ENCODE results near the gene TMEM131L.

The TMEM131L gene

DNA sequence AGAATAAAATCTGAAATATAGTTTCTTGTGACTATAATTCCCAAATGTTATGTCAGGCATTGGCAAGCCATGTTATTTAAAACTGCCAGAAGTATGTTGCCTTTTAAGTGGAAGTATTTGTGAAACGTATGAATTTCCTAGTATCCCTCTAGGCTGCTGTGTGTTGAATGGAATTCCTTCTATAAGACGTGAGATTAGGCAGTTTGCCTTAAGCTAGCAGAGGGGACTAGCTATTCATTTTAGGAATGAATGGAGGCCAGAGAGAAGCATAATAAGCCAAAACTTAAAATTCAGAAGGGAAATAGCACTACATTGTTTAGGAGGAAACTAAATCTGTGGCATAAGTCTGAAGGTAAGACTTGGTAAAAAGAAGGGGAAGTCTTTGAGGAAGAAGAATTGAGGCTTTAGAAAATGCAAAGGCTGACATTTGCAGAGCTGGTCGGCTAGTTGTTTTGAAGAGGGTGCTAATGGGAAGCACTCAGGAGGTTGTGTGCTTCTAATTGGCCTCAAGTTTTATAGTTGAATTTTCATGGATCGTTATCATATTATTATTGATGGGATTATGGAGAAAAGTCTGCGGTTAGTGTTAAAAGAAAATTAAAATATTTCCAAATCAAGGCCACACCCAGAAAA lies 57.1 kb downstream of the TMEM131L start:
- no peak for DNase-seq (ENCODE audit: low spot score)

DNA sequence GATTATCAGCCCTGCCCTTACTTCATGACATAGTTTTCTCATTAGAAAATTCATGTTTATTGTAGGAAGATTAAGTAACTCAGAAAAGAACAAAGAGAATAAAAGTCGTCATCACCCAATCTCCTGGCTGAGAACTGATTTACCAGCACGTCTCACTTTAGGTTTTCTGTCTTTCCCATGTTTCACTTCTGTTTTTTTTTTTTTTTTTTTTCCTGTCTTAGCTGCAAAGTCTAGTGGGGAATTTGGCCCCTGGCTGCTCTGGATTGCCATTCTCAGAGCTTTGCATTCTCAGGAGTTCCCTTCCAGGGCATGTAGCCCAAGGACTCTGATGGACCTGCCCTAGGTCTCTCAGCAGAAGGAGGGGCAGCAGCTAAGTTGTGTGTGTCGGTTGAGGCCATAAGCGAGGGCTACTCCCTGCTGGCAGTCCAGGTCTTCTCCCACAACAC lies 57.8 kb downstream of the TMEM131L start:
- no peak for DNase-seq (ENCODE audit: low spot score)

DNA sequence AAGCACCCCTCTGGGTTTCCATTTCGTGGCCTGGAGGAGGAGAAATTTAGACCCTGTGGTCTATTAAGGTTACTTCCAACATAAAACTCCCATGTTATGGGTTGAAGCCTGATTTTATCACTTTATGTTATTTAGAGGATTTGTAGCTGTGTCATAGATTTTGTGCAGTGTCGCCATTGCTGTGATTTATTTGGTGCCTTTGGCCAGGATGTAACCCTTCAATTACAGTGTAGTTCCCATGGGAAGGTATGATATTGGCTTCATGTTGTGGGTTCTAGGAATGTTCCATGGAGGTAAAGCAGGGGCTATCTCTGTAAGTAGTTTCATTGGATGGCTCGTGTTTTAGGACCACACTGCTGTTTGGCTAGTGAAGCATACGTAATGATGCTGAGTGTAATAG lies 58.5 kb downstream of the TMEM131L start:
- DNase-seq (ENCODE audit: low spot score): no peak

DNA sequence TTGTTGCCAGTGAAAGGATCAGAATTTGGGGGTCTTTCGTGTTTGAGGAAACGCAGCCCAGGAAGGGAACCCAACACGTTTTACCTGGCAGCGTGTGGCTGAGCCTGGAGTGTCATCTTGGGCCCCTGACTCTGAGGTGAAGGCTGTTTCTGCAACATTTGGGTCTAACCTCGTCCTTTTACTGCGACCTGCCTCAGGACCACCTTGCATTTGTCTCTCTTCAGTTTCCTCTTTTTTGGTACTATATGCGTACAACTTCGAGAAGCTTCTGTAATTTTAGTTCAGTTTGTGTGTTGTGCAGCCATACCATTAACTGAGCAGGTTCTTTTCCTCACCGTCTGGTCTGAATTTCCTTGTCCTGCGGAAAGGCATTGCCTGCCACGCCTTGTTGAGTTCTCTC lies 61.5 kb downstream of the TMEM131L start:
- DNase-seq (ENCODE audit: low spot score): no peak

DNA sequence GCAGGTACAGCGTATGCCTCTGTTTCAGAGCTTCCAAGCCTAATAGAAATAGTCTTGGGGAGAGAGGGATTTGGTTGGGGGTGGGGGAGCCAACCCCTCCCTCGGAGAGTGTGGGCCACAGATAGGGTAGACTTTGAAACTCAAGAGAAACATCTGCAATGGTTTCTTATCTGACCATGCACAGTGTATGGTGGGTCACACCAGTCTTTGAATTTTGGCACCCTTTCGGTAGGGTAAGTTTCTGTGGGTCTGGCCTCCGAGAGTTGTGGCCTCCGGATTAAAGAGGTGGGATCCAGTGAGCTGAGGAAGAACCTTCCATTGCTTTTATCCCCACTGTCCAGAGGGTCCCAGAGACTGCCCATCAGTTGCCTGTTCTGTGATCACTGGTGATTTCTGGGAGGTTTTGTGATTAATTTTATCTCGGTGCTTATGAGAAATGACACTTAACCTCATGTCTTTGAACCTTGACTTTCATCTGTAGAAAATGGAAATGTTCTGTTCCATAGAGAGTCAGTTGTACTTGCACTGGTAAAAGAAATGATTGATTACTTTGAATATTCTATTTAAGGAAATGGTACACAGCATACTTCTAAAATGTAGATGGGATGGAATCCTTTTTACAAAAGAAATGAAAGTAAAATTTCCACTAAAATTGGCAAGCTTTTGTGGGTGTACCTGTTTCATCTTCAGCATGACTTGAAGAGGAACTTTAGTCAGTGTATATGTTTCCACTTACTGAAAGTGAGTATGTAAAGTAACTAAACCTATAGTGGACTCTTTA lies 62.7 kb downstream of the TMEM131L start:
- peak; percentile 91 for DNase-seq (ENCODE audit: low spot score)

DNA sequence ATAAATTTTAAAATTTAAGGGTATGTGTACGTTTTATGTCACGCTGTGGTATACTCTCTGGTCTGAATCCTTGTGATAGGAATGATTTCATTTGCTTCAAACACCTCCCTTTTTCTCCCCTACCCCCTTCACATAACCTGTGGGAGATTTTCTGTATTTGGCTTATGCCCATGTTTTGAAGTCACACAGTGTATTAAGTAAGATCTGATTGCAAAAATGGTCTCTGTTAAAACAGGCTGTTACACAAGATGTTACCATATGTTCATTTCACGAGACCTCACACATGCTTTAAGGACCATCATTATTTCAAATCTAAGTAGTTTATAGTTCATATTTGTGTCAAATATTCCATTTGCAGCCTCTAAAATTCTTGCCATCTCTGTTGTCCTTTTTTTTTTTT lies 63.5 kb downstream of the TMEM131L start:
- DNase-seq (ENCODE audit: low spot score): peak; percentile 43

DNA sequence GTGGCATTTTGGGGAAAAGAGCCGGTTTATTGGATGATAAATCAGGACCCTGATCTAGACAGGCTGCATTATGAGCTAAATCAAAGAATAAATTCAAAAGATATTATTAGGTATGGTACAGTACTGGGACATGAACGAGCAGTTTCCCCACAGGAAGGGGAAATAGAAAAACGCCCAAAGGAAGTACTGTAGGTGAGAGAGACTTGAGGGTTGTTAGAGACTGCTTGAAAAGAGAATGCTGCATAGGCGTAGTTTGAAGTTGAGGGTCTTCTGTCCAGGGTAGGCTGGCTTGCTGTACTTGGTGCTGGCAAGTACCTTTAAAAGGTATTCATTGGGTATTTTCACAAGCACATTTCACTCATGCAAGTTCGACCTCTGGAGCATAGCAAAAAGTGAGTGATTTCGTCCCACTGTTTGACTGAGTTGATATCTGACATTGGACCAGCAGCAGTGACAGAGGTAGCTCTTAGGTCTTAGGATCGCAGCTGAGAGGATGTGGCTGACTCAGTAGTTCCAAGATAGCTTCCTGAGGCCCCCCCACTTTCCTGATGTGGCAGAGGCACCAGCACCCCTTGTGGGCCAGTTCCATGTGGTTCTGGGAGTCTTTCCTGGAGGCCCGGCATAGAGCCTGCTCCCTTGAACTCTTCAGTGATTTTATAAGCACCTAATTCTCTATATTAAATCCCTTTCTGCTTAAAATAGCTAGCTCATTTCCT lies 64.3 kb downstream of the TMEM131L start:
- peak; percentile 35 for DNase-seq (ENCODE audit: low spot score)

DNA sequence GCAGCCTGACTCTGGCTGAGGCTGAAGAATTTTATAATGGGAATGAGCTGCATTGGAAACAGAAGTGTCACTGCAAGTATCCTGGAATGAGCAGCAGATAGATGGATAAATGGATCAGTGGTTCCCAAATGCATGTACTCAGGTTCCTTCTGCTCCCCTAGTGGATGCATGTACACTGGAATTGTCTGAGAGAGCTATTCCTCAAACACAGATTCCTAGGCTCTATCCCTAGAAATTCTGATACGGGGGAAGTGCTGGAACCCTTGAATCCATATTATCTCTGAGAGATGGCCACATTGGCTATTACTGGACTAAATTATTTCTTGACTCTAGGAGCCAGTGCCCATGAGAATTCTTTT lies 64.8 kb downstream of the TMEM131L start:
- no peak for DNase-seq (ENCODE audit: low spot score)

DNA sequence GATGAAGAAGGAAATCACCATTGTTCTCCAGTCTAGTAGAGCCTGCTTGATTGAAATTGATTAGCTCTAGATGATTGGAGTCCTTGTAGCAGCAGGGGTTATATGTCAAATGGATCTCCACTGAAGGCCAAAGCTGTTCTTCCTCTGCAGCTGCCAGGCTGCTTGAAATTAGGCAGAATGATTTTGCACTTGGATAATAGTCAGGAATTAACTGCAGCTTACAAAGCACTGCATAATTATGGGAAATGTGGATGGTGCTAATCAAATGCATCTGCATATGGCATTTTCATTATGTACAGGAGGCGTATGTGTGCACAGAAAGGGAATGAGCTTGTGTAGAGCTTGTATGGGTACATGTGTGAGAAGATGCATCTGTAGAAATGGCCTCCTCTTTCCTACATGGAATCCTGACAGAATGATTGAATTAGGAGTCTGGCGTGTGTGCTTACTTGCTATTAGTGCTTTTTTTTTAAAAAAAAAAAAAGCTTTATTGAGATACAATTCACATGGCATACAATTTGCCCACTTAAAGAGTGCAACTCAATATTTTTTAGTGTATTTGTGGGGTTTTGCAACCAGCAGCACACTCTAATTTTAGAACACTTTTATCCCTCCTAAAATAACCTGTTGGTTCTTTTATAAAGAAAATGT lies 65.9 kb downstream of the TMEM131L start:
- no peak for DNase-seq (ENCODE audit: low spot score)

DNA sequence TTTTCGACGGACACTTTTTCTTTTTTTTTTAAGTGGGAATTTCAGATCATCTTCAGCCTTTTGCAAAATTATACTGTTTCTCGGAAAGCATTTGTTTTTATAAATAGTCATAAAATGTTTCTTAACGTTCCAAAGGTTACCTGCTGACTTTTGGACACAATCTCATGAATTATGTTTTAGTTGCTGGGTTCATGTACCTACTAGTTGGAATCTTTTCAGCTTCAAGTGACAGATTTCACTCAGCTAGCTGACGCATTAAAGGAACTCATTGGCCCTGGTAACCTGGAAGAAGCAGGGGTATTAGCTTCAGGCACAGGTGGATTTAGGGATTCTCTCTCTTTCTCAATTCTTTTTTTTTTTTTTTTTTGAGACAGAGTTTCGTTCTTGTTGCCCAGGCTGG lies 66.5 kb downstream of the TMEM131L start:
- DNase-seq (ENCODE audit: low spot score): no peak

DNA sequence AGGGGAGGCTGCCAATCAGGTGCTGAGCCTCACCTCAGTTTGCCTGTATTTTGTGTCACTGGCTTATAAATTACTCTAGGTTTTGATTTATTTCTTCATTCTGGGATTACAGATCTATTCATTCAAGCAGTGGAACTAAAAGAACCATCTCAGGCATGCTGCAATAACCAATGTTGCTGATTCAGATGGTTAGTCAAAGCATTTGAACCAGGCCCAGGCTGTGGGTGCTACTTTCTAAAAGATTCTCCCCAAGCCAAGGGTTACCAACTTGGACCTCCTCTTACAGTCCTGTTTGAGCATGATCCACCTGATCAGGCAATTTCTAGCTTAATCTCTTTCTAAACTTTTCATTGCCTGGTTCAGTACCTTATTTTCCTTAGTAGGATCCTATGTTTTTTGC lies 67.2 kb downstream of the TMEM131L start:
- no peak for DNase-seq (ENCODE audit: low spot score)

DNA sequence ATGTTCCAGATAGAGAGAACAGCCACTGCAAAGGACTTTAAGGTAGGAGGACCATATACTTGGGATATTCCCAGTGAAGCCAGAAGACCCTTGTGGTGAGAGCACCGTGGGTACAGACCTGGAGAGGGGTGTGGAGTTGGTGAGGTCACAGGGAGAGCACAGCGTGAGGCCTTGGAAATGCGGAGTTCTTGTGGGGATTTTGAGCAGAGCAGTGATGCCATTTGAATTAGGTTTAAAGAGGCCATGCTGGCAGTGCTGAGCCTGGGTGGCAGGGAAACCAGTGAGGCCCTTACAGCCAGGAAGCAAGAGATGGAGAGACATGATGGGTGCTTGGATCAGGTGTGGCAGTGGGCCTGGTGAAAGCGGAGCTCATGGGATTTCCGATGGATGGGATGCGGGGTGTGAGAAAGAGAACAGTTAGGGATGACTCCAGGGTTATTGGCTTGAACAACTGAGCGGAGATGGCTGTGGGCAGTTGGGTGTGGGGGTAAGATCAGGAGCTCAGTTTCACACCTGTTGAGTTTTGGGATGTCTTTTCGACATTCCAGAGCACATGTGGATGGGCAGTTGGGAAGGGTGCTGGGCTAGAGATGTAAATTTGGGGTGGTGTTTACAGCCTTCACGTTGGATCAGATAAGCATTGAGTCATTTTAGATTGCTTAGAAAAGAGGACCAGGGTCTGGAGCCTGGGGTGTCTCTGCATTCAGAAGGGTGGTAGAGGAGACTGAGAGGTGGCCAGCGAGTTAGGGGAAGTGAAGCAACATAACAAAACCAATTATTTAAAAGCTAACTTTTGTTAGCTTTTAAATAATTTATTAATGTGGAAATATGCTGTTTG lies 68.9 kb downstream of the TMEM131L start:
- peak; percentile 28 for DNase-seq (ENCODE audit: low spot score)

DNA sequence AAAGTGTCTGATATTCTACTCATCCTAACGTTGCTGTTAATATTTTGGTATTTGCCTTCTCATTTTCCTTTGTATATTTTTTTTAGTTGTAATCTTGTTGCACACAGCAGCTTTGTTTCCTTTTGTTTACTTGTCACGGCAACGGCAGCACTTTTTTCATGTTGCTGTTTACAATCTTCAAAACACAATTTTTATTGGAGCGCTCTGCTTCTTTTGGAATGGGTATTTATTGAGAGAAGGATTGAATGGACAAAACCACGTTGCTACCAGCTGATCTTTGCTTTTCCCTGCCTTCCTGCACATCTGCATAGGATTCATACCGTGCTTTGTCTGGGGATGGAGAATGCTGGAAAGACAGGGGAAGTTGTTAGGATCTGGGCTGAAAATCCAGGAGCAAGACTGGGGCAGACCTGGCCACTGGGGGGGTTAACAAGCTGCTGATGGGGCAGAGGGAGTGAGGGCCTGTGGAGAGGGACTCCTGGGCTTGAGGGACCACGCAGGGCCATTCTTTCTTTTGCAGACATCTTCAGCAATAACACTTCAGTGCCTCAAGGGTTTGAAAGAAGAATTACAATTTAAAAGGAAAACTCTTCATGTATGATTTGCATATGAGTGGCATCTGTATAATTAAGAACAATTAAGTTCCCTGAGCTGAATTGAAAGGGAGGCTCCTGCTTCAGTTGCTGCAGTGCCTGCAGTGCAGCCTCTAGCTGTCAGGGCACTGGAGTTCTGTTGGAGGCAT lies 69.8 kb downstream of the TMEM131L start:
- DNase-seq (ENCODE audit: low spot score): no peak

DNA sequence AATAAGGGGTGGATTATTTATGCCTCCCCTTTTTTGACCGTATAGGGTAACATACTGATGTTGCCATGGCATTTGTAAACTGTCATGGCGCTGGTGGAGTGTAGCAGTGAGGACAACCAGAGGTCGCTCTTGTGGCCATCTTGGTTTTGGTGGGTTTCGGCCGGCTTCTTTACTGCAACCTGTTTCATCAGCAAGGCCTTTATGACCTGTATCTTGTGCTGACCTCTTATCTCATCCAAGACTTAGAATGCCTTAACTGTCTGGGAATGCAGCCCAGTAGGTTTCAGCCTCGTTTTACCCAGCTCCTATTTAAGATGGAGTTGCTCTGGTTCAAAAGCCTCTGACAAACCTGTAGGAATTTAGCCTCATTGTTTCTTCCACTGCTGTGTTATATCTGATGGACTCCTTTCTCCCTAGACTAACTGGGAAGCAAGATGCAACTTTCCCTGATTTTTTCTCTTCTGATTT lies 71.4 kb downstream of the TMEM131L start:
- no peak for DNase-seq (ENCODE audit: low spot score)

DNA sequence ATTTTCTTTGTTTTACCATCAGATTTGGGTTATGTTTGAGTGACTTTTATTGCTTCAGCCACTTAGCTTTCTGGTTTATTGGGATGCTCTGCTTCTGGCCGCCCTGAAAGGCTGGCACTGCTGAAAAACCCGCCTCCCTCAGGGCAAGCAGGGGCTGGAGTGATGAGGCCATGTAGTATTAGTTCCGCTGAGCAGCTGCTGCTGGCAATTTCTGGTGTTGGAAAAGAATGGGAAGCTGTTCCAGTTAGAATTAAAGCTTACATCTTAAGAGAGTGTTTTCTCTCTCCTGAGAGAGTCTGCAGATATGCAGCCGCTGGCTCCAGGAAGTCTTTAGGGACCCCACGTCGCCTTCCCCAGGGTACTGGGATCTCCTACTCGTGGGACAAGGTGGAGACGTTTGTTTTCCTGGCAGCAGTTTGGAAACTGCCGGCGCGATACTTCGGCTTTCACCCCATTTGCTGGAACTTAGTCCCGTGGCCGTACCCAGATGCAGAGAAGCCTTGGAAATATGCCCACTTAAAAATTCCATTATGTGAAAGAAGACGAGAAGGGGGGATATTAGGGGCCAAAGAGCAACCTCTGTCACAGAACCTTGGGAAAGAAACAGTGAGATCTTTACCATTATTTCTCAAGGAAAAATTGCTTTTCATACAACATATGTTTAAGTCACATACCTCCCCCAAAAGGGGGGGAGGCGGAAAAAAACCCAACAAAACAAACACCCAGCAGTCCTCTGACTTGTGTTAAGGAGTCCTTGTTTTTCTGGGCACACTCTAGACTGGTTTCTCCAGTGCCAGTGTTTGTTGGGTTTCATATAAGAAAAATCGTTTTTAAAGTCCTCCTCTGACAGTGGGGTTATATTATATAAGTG lies 72.6 kb downstream of the TMEM131L start:
- no peak for DNase-seq (ENCODE audit: low spot score)

DNA sequence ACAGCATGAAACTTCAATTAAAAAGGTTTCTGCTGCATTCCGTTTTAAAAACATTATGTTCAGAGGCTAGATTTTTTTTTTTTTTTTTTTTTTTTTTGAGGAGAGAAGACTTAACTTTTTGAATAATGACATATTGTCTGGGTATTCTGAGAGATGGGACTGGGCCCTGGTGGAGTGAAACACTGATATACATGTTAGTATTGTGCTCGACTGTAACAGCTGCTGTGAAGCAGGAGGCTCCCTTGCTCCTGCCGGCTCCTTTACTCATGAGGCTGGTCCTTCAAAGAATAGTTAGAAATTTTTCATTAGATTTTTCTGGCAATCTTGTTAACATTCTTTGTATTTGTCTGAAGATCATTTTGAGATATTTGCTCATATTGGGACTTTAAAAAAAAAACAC lies 73.3 kb downstream of the TMEM131L start:
- no peak for DNase-seq (ENCODE audit: low spot score)

DNA sequence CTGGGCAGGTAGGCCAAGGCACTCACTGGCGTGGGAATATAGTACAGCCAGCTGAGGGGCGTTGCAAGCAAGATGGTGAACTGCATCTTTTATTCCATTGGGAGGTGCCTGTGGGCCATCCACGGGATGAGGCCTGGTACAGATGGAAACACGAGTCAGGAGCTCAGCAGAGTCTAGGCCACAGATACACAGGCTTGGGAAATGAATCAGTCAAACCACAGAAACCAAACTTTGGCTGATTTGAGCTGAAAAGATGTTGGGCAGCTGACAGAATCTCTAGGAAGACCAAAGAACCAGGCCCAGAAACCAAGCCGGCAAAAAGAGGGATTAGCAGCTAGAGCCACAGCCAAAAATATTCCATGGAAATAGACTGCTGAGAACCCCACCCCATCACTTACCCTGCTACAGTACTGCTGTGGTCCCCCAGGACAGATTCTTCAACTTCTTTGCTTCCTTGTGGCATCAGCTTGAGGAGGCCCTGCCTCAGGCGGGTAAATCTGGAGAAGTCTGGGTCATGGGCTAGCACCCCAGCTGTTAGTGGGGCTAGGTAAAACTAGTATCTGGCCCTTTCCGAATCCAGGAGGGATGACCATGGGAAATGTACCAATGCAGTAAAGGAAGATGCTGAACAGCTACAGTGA lies 75.4 kb downstream of the TMEM131L start:
- no peak for DNase-seq (ENCODE audit: low spot score)

DNA sequence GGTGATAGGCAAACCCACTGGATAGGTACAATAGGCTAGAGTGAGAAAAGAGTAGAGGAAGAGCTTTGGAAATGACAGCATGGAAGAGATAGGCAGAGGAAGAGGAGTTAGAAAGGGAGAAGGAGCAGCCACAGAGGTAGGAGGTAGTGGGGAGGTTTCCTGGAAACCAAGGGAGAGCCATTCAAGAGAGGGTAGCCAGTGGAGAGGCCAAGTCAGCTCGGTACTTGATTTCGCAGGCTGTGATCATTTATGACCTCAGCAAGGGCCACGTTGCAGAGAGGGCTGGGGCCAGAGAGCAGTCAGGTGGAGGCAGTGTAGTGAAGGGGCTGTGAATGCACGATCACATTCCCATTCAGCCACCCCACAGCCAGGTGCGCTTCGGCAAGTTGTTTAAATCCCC lies 76.0 kb downstream of the TMEM131L start:
- no peak for DNase-seq (ENCODE audit: low spot score)

DNA sequence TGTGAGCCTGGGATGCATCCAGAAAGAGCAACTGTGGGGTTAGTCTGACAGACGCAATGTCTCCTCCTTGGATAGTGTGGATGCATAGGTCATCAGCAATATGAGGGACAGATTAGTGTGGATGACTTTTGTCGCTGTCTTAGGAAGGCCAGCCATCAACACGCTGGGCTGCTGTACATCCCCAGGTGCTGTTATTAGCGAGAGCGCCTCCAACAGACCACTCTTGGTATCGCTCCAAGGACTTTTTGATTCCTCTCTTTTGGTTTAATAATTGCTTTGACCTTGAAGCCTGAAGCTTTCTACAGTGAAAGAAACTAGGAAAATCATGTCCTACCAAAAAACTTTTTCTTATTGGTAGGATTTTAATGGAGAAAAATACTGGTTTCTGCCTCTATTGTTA lies 76.7 kb downstream of the TMEM131L start:
- no peak for DNase-seq (ENCODE audit: low spot score)
